ENCODE data around the gene EFNB2.

- TF ChIP-seq CTCF (IDR thresholded peaks at IDR 0.05; ENCODE audit: low read depth, low read length, poor library complexity, severe bottlenecking) (no peak), EZH2phosphoT487 (IDR thresholded peaks at IDR 0.05; ENCODE audit: borderline replicate concordance, low read length) (no peak)
These were observed 55.5 kb downstream of the EFNB2 start for GRCh38 chr13:106479929-106480328.
